Cardiac atrium fibroblast (primary cell): ENCODE results near the gene FGG. TPM values are rescaled to one million over a fixed set of nuclear protein-coding genes. Genes with fewer than 3 reads are reported as not detected.

Experiments used
- total RNA-seq: library from RNA; depleted of rRNA; stranded (reverse); fragments of >200 nt; gene quantifications from 2 replicates; pipeline ENCODE4 v1.2.3, GENCODE V29; 2015

FGG gene
- total RNA-seq = not detected in 2 replicates

GRCh38 chr4:154612472-154613414 is at the start of gene FGG:
FGG (minus strand) TSS chr4:154612656; CDS start chr4:154612609, 47 bp downstream.

GRCh38 chr4:154590329-154591006 is 22.0 kb downstream of the FGG start, which contains the start of gene FGA:
FGA (minus strand) TSS chr4:154590742; CDS start chr4:154590687, 55 bp downstream.

GRCh38 chr4:154562697-154563254 is 49.7 kb downstream of the FGG start, which contains the start of gene FGB:
FGB (plus strand) TSS chr4:154563011; CDS start chr4:154563019, 8 bp downstream.

Other genes starting within 250 kb of the FGG start
- not detected in 2 replicates for gene DCHS2, start 120.9 kb downstream of the FGG start, total RNA-seq
- gene PLRG1, start 62.3 kb downstream of the FGG start, total RNA-seq = 39.0 and 58.1 TPM in 2 replicates
- not detected in 2 replicates for gene FGB, start 49.6 kb downstream of the FGG start, total RNA-seq
- gene FGA, start 21.9 kb downstream of the FGG start, total RNA-seq = not detected in 2 replicates
- gene LRAT, start 131.3 kb upstream of the FGG start, total RNA-seq = 0.36 and 1.8 TPM in 2 replicates
- not detected in 2 replicates for gene RBM46, start 168.6 kb upstream of the FGG start, total RNA-seq